ENCODE results near the gene NABP2.
"Not testable (repeated sequence)": the region's sequence is repeated elsewhere in the genome, so short reads cannot be mapped to it uniquely, and the experiment has no call there.

Gene NABP2

GRCh38 chr12:56189918-56190694 is 34.0 kb upstream of the NABP2 start:
- TF ChIP-seq CTCF (IDR thresholded peaks at IDR 0.05; ENCODE audit: insufficient read depth, low read depth, low read length, missing control alignments) = no peak
- DNase-seq (ENCODE audit: low read depth) = peak; percentile 94
- peak overlapping the region; percentile 57 for H3K4me3 ChIP-seq (ENCODE audit: low read depth, low read length)

- DNase-seq (ENCODE audit: low read depth) = no peak
- no peak for TF ChIP-seq CTCF (IDR thresholded peaks at IDR 0.05; ENCODE audit: insufficient read depth, low read depth, low read length, missing control alignments)
- peak overlapping the region; percentile 57 for H3K4me3 ChIP-seq (ENCODE audit: low read depth, low read length)
Observed at GRCh38 chr12:56190695-56191155, 33.4 kb upstream of the NABP2 start.

GRCh38 chr12:56192582-56192981 is 31.6 kb upstream of the NABP2 start:
- no peak overlapping the region for H3K4me3 ChIP-seq (ENCODE audit: low read depth, low read length)
- TF ChIP-seq CTCF (IDR thresholded peaks at IDR 0.05; ENCODE audit: insufficient read depth, low read depth, low read length, missing control alignments) = no peak
- no peak for DNase-seq (ENCODE audit: low read depth)

GRCh38 chr12:56193025-56193578 is 31.0 kb upstream of the NABP2 start:
- H3K4me3 ChIP-seq (ENCODE audit: low read depth, low read length) = no peak overlapping the region
- DNase-seq (ENCODE audit: low read depth) = peak; percentile 91
- TF ChIP-seq CTCF (IDR thresholded peaks at IDR 0.05; ENCODE audit: insufficient read depth, low read depth, low read length, missing control alignments) = peak; percentile 73

GRCh38 chr12:56196818-56197550 is 27.2 kb upstream of the NABP2 start:
- not testable (repeated sequence) for DNase-seq (ENCODE audit: low read depth); H3K4me3 ChIP-seq (ENCODE audit: low read depth, low read length)

GRCh38 chr12:56197921-56198635 is 26.1 kb upstream of the NABP2 start:
- H3K4me3 ChIP-seq (ENCODE audit: low read depth, low read length) = no peak overlapping the region
- no peak for DNase-seq (ENCODE audit: low read depth)
- TF ChIP-seq CTCF (IDR thresholded peaks at IDR 0.05; ENCODE audit: insufficient read depth, low read depth, low read length, missing control alignments) = no peak

- TF ChIP-seq CTCF (IDR thresholded peaks at IDR 0.05; ENCODE audit: insufficient read depth, low read depth, low read length, missing control alignments) = no peak
- no peak for DNase-seq (ENCODE audit: low read depth)
- H3K4me3 ChIP-seq (ENCODE audit: low read depth, low read length) = no peak overlapping the region
Observed at GRCh38 chr12:56198836-56199235, 25.3 kb upstream of the NABP2 start.

Measured in GM12865 (cell line).